Activated CD4-positive, alpha-beta memory T cell treated with anti-CD3 and anti-CD28 coated beads, Interleukin-2, amount 10 ng/mL, durations not matched to agents 7 days and 5 days (primary cell): ENCODE results near the gene STRIT1. TPM values are rescaled to one million over a fixed set of nuclear protein-coding genes. Genes with fewer than 3 reads are reported as not detected.
"Not testable (repeated sequence)": the region's sequence is repeated elsewhere in the genome, so short reads cannot be mapped to it uniquely, and the experiment has no call there.

Source experiments
- CTCF ChIA-PET: fragments of 350-600 bp; sonication (Branson Sonifier 250); formaldehyde crosslinking; loops from one replicate; lab custom pipeline; 2021; ENCODE audit warnings: antibody characterized with exemption, inconsistent platforms; lab: Charles Lee
- POLR2A ChIA-PET: fragments of 350-600 bp; sonication (Branson Sonifier 250); formaldehyde crosslinking; loops from one replicate; lab custom pipeline; 2021; ENCODE audit warnings: antibody characterized with exemption; lab: Charles Lee
- DNase-seq: peaks from one replicate; pipeline ENCODE4 v3.0.0-alpha.2; 2020
- H3K27ac Mint-ChIP-seq: one replicate; pipeline ENCODE4 v1.8.0; 2021; ENCODE audit warnings: mild to moderate bottlenecking, mixed read lengths
- H3K27me3 Mint-ChIP-seq: one replicate; pipeline ENCODE4 v1.8.0; 2021; ENCODE audit warnings: mixed read lengths
- H3K36me3 Mint-ChIP-seq: one replicate; pipeline ENCODE4 v1.8.0; 2021; ENCODE audit warnings: low read depth, mixed read lengths
- H3K4me1 Mint-ChIP-seq: one replicate; pipeline ENCODE4 v1.8.0; 2021; ENCODE audit warnings: mixed read lengths
- H3K4me3 Mint-ChIP-seq: one replicate; pipeline ENCODE4 v1.8.0; 2021; ENCODE audit warnings: mild to moderate bottlenecking, mixed read lengths
- H3K9me3 Mint-ChIP-seq: one replicate; pipeline ENCODE4 v1.8.0; 2021; ENCODE audit warnings: mixed read lengths
- total RNA-seq, 2 experiments: library from RNA; stranded (reverse); gene quantifications; one replicate each; pipeline ENCODE4 v1.2.3, GENCODE V29; 2021

STRIT1 gene
- total RNA-seq, 2 experiments from 2014 or later = not detected

- H3K36me3 Mint-ChIP-seq, DNase-seq, POLR2A ChIA-PET, H3K4me3 Mint-ChIP-seq, H3K27me3 Mint-ChIP-seq, CTCF ChIA-PET, H3K9me3 Mint-ChIP-seq, H3K4me1 Mint-ChIP-seq, H3K27ac Mint-ChIP-seq: not testable (repeated sequence)
Observed at GRCh38 chr3:155276089-155276488, 17.4 kb downstream of the STRIT1 start.

GRCh38 chr3:155275159-155275754 lies 18.2 kb downstream of the STRIT1 start:
- H3K27ac Mint-ChIP-seq, DNase-seq, H3K4me3 Mint-ChIP-seq, H3K27me3 Mint-ChIP-seq, H3K4me1 Mint-ChIP-seq, H3K9me3 Mint-ChIP-seq, H3K36me3 Mint-ChIP-seq, CTCF ChIA-PET, POLR2A ChIA-PET: not testable (repeated sequence)

GRCh38 chr3:155274435-155274834 lies 19.0 kb downstream of the STRIT1 start:
- DNase-seq, H3K27ac Mint-ChIP-seq, H3K4me1 Mint-ChIP-seq, H3K27me3 Mint-ChIP-seq, CTCF ChIA-PET, H3K9me3 Mint-ChIP-seq, POLR2A ChIA-PET, H3K4me3 Mint-ChIP-seq, H3K36me3 Mint-ChIP-seq: not testable (repeated sequence)

- no peak overlapping the region for H3K4me3 Mint-ChIP-seq
- ChIA-PET CTCF (no interaction called here), POLR2A (no interaction called here)
- no peak overlapping the region for H3K27ac Mint-ChIP-seq
- no peaks in the 10 kb centered on the region for H3K9me3 Mint-ChIP-seq
- H3K4me1 Mint-ChIP-seq = no peaks in the 10 kb centered on the region
- no peaks in the 10 kb centered on the region for H3K36me3 Mint-ChIP-seq
- no peak for DNase-seq
- no peaks in the 10 kb centered on the region for H3K27me3 Mint-ChIP-seq
Observed at GRCh38 chr3:155271343-155271613, 22.2 kb downstream of the STRIT1 start.

- Mint-ChIP-seq H3K9me3 (no peaks in the 10 kb centered on the region), H3K27me3 (no peaks in the 10 kb centered on the region), H3K4me3 (no peak overlapping the region), H3K4me1 (no peaks in the 10 kb centered on the region), H3K36me3 (no peaks in the 10 kb centered on the region), H3K27ac (no peak overlapping the region)
- POLR2A ChIA-PET = no interaction called here
- CTCF ChIA-PET = no interaction called here
- DNase-seq = no peak
Observed at GRCh38 chr3:155270485-155271342, 22.8 kb downstream of the STRIT1 start.

- no peak for DNase-seq
- H3K36me3 Mint-ChIP-seq = no peaks in the 10 kb centered on the region
- H3K4me3 Mint-ChIP-seq = no peak overlapping the region
- H3K27me3 Mint-ChIP-seq = no peaks in the 10 kb centered on the region
- no peaks in the 10 kb centered on the region for H3K4me1 Mint-ChIP-seq
- CTCF ChIA-PET = no interaction called here
- POLR2A ChIA-PET = no interaction called here
- H3K27ac Mint-ChIP-seq = no peak overlapping the region
- no peaks in the 10 kb centered on the region for H3K9me3 Mint-ChIP-seq
Observed at GRCh38 chr3:155270063-155270462, 23.4 kb downstream of the STRIT1 start.

- H3K36me3 Mint-ChIP-seq, H3K4me3 Mint-ChIP-seq, POLR2A ChIA-PET, H3K4me1 Mint-ChIP-seq, H3K27ac Mint-ChIP-seq, DNase-seq, CTCF ChIA-PET, H3K9me3 Mint-ChIP-seq, H3K27me3 Mint-ChIP-seq: not testable (repeated sequence)
Observed at GRCh38 chr3:155262855-155263254, 30.6 kb downstream of the STRIT1 start.

GRCh38 chr3:155262295-155262694 lies 31.2 kb downstream of the STRIT1 start:
- Mint-ChIP-seq H3K27me3 (no peaks in the 10 kb centered on the region), H3K27ac (no peak overlapping the region), H3K4me1 (no peaks in the 10 kb centered on the region), H3K4me3 (no peak overlapping the region), H3K9me3 (no peaks in the 10 kb centered on the region), H3K36me3 (no peaks in the 10 kb centered on the region)
- ChIA-PET POLR2A (no interaction called here), CTCF (no interaction called here)
- DNase-seq = no peak

GRCh38 chr3:155254445-155254844 lies 39.0 kb downstream of the STRIT1 start:
- no peak for DNase-seq
- ChIA-PET POLR2A (no interaction called here), CTCF (no interaction called here)
- H3K27me3 Mint-ChIP-seq = no peaks in the 10 kb centered on the region
- no peak overlapping the region for H3K4me3 Mint-ChIP-seq
- H3K9me3 Mint-ChIP-seq = no peaks in the 10 kb centered on the region
- no peaks in the 10 kb centered on the region for H3K4me1 Mint-ChIP-seq
- no peaks in the 10 kb centered on the region for H3K36me3 Mint-ChIP-seq
- no peak overlapping the region for H3K27ac Mint-ChIP-seq

GRCh38 chr3:155252535-155252934 lies 40.9 kb downstream of the STRIT1 start:
- H3K36me3 Mint-ChIP-seq = no peaks in the 10 kb centered on the region
- CTCF ChIA-PET = no interaction called here
- POLR2A ChIA-PET = no interaction called here
- no peak overlapping the region for H3K27ac Mint-ChIP-seq
- no peaks in the 10 kb centered on the region for H3K27me3 Mint-ChIP-seq
- H3K4me1 Mint-ChIP-seq = no peaks in the 10 kb centered on the region
- no peak overlapping the region for H3K4me3 Mint-ChIP-seq
- DNase-seq = no peak
- no peaks in the 10 kb centered on the region for H3K9me3 Mint-ChIP-seq

- Mint-ChIP-seq H3K9me3 (no peaks in the 10 kb centered on the region), H3K27ac (no peak overlapping the region)
Observed at GRCh38 chr3:155252021-155252420, 41.5 kb downstream of the STRIT1 start.

GRCh38 chr3:155248531-155249187 lies 44.8 kb downstream of the STRIT1 start:
- Mint-ChIP-seq H3K4me1 (no peaks in the 10 kb centered on the region), H3K36me3 (no peaks in the 10 kb centered on the region), H3K9me3 (no peaks in the 10 kb centered on the region), H3K27ac (no peak overlapping the region), H3K4me3 (no peak overlapping the region), H3K27me3 (no peaks in the 10 kb centered on the region)
- ChIA-PET CTCF (no interaction called here), POLR2A (no interaction called here)
- DNase-seq = no peak

More at GRCh38 chr3:155252021-155252420, 41.5 kb downstream of the STRIT1 start:
- no peak overlapping the region for H3K4me3 Mint-ChIP-seq
- H3K36me3 Mint-ChIP-seq = no peaks in the 10 kb centered on the region
- H3K4me1 Mint-ChIP-seq = no peaks in the 10 kb centered on the region
- H3K27me3 Mint-ChIP-seq = no peaks in the 10 kb centered on the region
- CTCF ChIA-PET = no interaction called here
- POLR2A ChIA-PET = no interaction called here
- no peak for DNase-seq

GRCh38 chr3:155244699-155245098 lies 48.8 kb downstream of the STRIT1 start:
- H3K4me1 Mint-ChIP-seq = no peaks in the 10 kb centered on the region
- H3K27ac Mint-ChIP-seq = no peak overlapping the region
- ChIA-PET POLR2A (no interaction called here), CTCF (interaction anchor here (0.7 kb wide), 1 partner anchor 456 kb away, joined by 3 read pairs; no protein-coding TSS in a partner anchor)
- no peak for DNase-seq
- H3K9me3 Mint-ChIP-seq = no peaks in the 10 kb centered on the region
- no peaks in the 10 kb centered on the region for H3K27me3 Mint-ChIP-seq
- H3K4me3 Mint-ChIP-seq = no peak overlapping the region
- no peaks in the 10 kb centered on the region for H3K36me3 Mint-ChIP-seq
